IgD-negative memory B cell (primary cell): ENCODE data around the gene KCNMB2. TPM values are rescaled to one million over a fixed set of nuclear protein-coding genes. Genes with fewer than 3 reads are reported as not detected.
A peak's percentile ranks its signal among the peaks of the same experiment; 100 is the strongest.

Source experiments
- H3K27ac Mint-ChIP-seq, 3 donors: one replicate each; pipeline ENCODE4 v1.8.0; 2020 to 2022; ENCODE audit warnings: mild to moderate bottlenecking in 3 of 3, mixed read lengths in 3 of 3, moderate library complexity in 1 of 3
- H3K27me3 Mint-ChIP-seq: one replicate; pipeline ENCODE4 v1.8.0; 2021; ENCODE audit warnings: mixed read lengths
- H3K36me3 Mint-ChIP-seq: one replicate; pipeline ENCODE4 v1.8.0; 2020; ENCODE audit warnings: mild to moderate bottlenecking, mixed read lengths
- H3K4me1 Mint-ChIP-seq, 3 donors: one replicate each; pipeline ENCODE4 v1.8.0; 2020 to 2022; ENCODE audit warnings: mixed read lengths in 3 of 3, mild to moderate bottlenecking in 1 of 3
- H3K4me3 Mint-ChIP-seq, 4 donors: one replicate each; pipeline ENCODE4 v1.8.0; 2020 to 2022; ENCODE audit warnings: mild to moderate bottlenecking in 4 of 4, mixed read lengths in 4 of 4, moderate library complexity in 3 of 4
- H3K9me3 Mint-ChIP-seq, 3 donors: one replicate each; pipeline ENCODE4 v1.8.0; 2020 to 2021; ENCODE audit warnings: mixed read lengths in 3 of 3, mild to moderate bottlenecking in 1 of 3
- polyA plus RNA-seq: library from polyadenylated mRNA; unstranded; fragments of 300-500 nt; fragmentation: Illumina TruSeq; gene quantifications from one replicate; pipeline ENCODE4 v1.2.3, GENCODE V29; 2021

Gene KCNMB2
- polyA plus RNA-seq, 1 donor from 2014 or later, result not detected

DNA sequence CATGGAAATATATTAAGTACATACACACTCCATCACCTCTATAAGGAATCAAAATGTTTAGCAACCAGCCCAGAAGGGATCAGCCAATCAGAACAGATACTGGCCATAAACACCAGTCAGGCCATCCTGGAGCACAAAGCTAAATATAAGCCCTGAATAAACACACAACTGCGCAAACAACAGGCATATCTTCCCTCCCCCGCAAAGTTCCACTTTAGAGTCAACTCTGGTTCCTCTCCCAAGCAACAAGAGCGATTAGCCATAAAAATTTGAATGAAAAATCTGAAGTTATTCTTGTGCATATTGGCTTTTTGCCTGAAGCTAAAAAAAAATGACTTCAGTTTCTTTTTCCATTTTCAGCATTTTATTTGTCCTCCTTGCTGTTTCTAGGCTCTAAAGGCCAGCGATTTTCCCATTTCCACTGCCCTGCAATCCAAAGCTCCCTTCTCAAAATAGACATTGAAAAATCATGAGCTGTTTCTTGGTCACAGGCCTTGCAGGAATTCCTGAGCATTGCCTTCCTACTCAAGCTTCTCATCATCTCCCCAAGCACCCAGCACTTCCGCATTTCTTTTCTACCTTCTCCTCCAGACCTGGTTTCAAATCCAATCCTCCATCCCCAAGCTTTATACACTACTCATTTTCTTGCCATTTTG, 287.5 kb downstream of the KCNMB2 start:
- Mint-ChIP-seq H3K27me3 (no peaks in the 10 kb centered on the region), H3K27ac (no peak overlapping the region), H3K4me3 (peak overlapping the region in 1 of 4 donors; percentile 3), H3K4me1 (no peaks in the 10 kb centered on the region), H3K9me3 (no peaks in the 10 kb centered on the region), H3K36me3 (no peaks in the 10 kb centered on the region)

DNA sequence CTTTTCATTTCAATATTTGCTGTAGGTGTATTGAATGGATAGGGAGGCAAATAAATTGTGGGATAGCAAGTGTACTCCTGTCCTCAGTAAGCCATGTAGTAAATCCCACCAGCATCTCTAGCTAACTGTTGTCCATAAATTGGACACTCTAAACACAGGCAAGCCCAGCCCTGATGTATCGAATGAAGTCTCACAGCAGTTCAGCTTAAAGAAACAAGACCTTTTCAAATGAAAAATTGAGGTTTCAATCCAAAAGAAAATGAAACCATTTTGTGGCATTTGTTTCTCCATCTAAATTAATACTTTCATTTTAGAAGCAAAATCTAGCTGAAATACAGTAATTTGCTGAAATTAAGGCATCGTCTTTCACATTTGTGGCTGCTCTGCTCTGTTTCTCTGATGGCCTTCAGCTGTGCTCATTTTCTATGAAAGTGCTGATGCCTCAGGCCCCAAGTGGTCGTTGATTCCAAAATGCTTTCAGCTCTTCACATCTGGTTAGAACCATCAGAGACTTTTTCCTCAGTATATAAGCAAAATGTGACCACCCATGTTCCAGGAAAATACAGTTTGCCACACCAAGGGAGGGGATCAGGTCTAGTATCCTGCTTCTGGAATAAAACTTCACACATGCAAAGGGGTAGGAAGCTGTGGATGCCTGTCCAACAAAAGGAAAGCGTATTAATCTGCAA, 290.3 kb downstream of the KCNMB2 start:
- no peaks in the 10 kb centered on the region for H3K9me3 Mint-ChIP-seq
- no peaks in the 10 kb centered on the region for H3K27me3 Mint-ChIP-seq
- no peaks in the 10 kb centered on the region for H3K4me1 Mint-ChIP-seq
- no peak overlapping the region for H3K27ac Mint-ChIP-seq
- H3K4me3 Mint-ChIP-seq, result no peak overlapping the region
- no peaks in the 10 kb centered on the region for H3K36me3 Mint-ChIP-seq

DNA sequence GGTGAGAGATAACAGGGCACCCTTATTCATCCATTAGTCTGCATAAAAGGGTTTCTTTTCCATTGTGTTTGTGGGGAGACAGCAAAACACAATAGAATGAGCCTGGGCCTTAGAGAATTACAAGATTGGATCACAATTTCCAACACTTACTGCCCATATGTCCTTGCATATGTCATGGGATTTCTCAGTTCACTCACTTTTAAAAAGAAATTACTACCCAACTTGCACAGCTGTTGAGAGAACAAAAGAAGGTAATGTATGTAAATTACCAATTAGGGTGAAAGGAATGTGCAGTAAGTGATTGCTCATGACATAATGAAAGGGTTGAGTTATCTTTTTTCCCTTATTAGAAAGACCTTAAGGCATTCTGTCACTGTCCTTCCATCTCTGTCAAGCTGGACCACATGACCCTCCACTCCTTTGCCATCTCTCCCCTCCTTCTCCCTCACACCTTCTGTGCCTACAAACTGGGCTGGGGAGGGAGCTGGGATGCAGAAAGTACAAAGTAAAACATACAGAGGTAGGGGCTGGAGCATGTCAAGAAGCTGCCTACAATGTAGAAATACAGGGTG, 291.1 kb downstream of the KCNMB2 start:
- no peaks in the 10 kb centered on the region for H3K4me1 Mint-ChIP-seq
- H3K36me3 Mint-ChIP-seq, result no peaks in the 10 kb centered on the region
- H3K9me3 Mint-ChIP-seq, result no peaks in the 10 kb centered on the region
- no peak overlapping the region for H3K4me3 Mint-ChIP-seq
- H3K27me3 Mint-ChIP-seq, result no peaks in the 10 kb centered on the region
- no peak overlapping the region for H3K27ac Mint-ChIP-seq

DNA sequence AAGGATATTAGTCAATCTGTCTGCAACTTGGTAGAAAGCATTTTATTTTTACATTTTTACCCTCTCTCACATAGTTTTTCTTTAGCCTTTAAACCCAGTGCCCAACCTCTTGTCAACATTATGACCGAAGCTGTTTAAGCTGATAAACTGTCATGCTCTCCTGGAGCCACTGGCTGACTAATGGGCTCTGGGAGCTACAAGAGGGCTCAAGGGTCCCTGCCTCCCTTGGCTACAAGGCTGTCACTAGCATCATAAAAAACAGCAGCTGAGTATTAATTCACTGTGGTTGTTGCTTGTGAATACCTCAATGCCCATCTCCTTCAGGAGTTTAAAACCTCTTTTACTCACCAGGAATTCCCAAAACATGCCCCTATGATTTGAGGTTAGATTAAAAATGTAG, 297.5 kb downstream of the KCNMB2 start:
- Mint-ChIP-seq H3K27me3 (peaks cover 4% of the 10 kb centered on the region), H3K27ac (no peak overlapping the region), H3K36me3 (no peaks in the 10 kb centered on the region), H3K4me3 (no peak overlapping the region), H3K4me1 (no peaks in the 10 kb centered on the region), H3K9me3 (peaks cover 0 to 2% (median 0%) of the 10 kb centered on the region in 3 donors)

DNA sequence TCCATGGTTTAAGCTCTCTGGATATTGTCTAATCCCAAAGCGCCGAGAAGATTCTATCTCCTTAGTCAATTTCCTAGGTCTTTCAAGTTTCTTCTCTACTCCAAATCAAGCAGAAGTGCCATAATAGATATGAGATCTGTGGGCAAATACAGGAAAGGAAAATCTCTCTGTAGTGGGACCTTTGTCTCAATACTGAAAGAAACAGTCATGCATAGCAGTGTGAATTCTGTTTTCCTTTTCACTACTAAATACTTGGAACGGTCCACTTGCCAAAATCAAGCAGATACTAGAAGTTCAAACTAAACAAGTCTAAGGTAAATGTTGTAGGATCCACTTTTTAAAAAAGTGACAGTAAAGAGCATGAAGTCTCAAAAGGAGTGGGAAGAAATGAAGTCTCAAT, 298.8 kb downstream of the KCNMB2 start:
- peaks cover 4% of the 10 kb centered on the region for H3K27me3 Mint-ChIP-seq
- peaks cover 2% of the 10 kb centered on the region for H3K36me3 Mint-ChIP-seq
- H3K4me3 Mint-ChIP-seq, result no peak overlapping the region
- H3K27ac Mint-ChIP-seq, result no peak overlapping the region
- peaks cover 0 to 5% (median 2%) of the 10 kb centered on the region in 3 donors for H3K9me3 Mint-ChIP-seq
- no peaks in the 10 kb centered on the region for H3K4me1 Mint-ChIP-seq

DNA sequence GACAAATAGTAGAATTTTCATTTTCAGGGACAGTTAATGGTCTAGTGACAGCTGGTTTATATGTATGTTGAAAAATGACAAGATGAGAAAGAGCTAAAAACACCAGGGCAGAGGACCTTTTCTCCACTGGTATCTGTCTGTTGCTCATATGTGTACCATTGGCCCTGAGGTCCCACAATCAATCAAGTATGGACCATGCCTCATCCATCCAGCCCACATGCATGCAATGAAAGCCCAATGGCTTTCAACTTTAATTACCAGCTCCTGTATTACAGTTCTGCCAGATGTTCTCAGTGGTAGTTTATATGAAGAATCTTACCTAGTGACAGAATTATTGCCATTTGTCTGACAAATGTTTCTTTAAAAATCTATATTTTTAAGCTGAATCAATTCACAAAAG, 301.3 kb downstream of the KCNMB2 start:
- no peak overlapping the region for H3K27ac Mint-ChIP-seq
- peaks cover 4 to 11% (median 4%) of the 10 kb centered on the region in 3 donors for H3K9me3 Mint-ChIP-seq
- no peak overlapping the region for H3K4me3 Mint-ChIP-seq
- peaks cover 3% of the 10 kb centered on the region for H3K27me3 Mint-ChIP-seq
- peaks cover 2% of the 10 kb centered on the region for H3K36me3 Mint-ChIP-seq
- H3K4me1 Mint-ChIP-seq, result no peaks in the 10 kb centered on the region

DNA sequence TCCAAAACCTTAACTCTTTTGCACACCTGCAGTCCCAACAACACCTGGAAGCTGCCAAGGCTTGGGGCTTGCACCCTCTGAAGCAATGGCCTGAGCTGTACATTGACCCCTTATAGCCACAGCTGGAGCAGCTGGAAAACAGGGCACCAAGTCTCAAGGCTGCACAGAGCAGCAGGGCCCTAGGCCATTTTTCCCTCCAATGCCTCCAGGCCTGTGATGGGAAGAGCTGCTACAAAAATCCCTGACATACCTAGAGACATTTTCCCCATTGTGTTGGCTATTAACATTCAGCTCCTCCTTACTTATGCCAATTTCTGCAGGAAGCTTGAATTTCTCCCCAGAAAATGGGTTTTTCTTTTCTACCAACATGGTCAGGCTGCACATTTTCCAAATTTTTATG, 304.4 kb downstream of the KCNMB2 start:
- Mint-ChIP-seq H3K9me3 (peaks cover 4 to 11% (median 4%) of the 10 kb centered on the region in 3 donors), H3K4me1 (no peaks in the 10 kb centered on the region), H3K36me3 (peaks cover 2% of the 10 kb centered on the region), H3K27ac (no peak overlapping the region), H3K4me3 (no peak overlapping the region), H3K27me3 (no peaks in the 10 kb centered on the region)

DNA sequence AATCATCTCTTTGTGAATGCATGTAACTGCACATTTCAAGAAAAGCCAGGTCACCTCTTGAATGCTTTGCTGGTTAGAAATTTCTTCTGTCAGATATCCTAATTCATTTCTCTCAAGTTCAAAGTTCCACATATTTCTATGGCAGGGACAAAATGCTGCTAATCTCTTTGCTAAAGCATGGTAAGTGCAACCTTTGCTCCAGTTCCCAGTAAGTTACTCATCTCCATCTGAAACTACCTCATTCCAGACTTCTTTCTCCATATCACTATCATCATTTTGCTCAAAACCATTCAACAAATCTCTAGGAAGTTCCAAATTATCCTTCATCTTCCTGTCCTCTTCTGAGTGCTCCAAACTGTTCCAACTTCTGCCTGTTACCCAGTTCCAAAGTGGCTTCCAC, 304.8 kb downstream of the KCNMB2 start:
- H3K36me3 Mint-ChIP-seq, result peaks cover 2% of the 10 kb centered on the region
- H3K4me3 Mint-ChIP-seq, result no peak overlapping the region
- H3K27me3 Mint-ChIP-seq, result no peaks in the 10 kb centered on the region
- H3K9me3 Mint-ChIP-seq, result peaks cover 4 to 11% (median 4%) of the 10 kb centered on the region in 3 donors
- H3K27ac Mint-ChIP-seq, result no peak overlapping the region
- no peaks in the 10 kb centered on the region for H3K4me1 Mint-ChIP-seq

DNA sequence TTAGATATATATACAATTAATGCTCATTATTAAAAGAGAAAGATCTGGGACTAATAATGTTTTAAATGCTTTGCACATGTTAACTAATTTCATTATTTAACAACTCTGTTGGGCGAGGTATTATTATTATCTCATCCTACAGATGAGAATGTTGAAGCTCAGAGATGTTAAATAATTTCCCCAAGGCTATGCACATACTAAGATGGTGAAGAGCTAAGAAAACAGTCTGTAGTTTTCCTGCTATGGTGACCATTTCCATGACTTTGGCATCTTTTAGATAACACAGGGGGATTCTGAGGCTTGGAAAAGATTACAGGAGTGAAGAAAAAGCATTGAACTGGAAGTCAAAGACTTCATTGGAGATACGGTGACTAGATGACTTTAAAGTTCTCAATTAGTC, 308.7 kb downstream of the KCNMB2 start:
- Mint-ChIP-seq H3K27ac (no peak overlapping the region), H3K9me3 (peaks cover 2 to 7% (median 4%) of the 10 kb centered on the region in 3 donors), H3K27me3 (no peaks in the 10 kb centered on the region), H3K4me1 (no peaks in the 10 kb centered on the region), H3K4me3 (no peak overlapping the region), H3K36me3 (no peaks in the 10 kb centered on the region)

DNA sequence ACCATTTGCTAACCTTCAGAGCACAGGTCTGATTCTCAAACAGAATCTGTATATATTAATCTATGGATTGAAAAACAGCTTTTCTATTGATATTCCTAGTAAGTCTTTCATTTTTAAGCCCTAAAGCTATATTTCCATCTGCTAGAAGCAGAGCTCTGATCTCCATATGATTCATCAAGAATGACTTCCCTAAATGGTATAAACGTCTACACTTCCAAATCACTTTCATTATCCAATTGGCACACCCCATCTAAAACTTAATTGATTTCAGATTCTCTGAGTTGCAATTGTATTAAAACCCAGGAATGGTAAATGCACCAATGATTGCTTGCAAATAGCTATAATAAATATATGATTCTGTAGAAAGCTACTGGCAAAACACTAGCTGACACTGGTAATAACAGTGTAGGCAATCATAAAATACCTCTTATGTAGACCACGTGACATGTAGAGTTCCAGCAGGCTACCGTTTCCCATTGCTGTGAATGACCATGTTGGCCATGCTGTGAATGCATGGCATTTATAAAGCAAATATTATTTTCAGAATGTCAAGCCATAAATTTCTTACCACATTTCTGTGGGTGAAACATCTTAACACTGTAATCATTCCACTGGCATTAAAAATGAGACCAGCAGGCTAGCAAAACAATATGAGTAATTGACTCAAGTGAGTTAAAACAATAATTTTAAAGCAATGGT, 309.3 kb downstream of the KCNMB2 start:
- no peaks in the 10 kb centered on the region for H3K36me3 Mint-ChIP-seq
- H3K4me1 Mint-ChIP-seq, result no peaks in the 10 kb centered on the region

DNA sequence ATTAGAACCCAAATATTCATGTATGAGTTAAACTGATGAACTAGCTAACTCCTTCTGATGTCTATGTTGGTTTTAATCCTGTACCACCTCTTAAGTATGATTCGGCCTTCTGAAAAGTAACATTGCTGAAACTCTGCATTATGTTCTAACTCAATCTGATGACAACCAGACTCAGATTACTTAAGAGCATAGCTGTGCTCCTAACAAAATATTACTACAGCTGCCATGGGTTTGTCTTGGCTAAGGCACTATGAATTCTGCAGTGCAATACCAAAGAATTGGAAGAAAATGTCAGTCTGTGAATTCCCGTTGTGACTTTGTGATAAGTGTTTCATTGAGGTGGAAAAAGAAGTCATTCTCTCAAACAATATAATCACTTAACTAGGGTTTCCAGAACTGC, 311.0 kb downstream of the KCNMB2 start:
- Mint-ChIP-seq H3K36me3 (no peaks in the 10 kb centered on the region), H3K4me3 (no peak overlapping the region), H3K27me3 (no peaks in the 10 kb centered on the region), H3K4me1 (no peaks in the 10 kb centered on the region), H3K27ac (no peak overlapping the region), H3K9me3 (no peaks in the 10 kb centered on the region)

More for the DNA sequence above, 309.3 kb downstream of the KCNMB2 start:
- no peak overlapping the region for H3K27ac Mint-ChIP-seq
- peaks cover 2 to 6% (median 4%) of the 10 kb centered on the region in 3 donors for H3K9me3 Mint-ChIP-seq
- H3K4me3 Mint-ChIP-seq, result no peak overlapping the region
- no peaks in the 10 kb centered on the region for H3K27me3 Mint-ChIP-seq

DNA sequence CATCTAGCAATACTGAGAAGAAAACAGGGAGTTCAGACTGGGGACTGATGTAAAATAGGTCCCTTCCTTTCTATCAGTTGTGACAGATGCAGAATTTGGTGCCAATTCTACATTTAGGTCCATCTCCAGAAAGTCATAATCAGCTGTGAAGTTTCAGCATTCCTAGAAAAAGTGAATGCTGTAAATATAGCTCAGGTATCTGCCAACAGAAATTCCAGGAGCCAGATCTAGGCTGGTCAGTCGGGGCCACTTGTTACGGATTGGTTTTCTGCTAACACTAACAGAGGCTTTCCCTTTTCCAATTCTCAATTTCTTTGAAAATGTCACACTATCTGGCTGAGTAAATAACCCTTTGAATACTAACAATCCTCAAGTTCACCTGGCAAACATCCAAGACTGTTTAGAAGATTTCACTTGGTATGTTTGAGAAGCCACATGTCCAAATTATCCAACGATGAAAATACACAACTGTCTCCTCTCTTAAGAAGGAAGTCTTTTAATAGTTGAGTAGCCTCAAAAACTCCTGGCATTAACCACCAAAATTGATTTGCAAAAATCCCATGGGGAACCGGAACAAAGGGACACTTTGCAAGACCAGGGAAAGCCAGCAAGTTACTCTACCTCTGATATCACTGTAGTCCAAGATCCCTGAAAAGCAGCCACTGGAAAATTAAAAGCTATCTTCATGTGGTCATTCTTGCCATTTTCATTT, 313.1 kb downstream of the KCNMB2 start:
- H3K9me3 Mint-ChIP-seq, result no peaks in the 10 kb centered on the region
- no peaks in the 10 kb centered on the region for H3K36me3 Mint-ChIP-seq
- H3K27me3 Mint-ChIP-seq, result no peaks in the 10 kb centered on the region
- no peak overlapping the region for H3K27ac Mint-ChIP-seq
- H3K4me3 Mint-ChIP-seq, result no peak overlapping the region
- H3K4me1 Mint-ChIP-seq, result no peaks in the 10 kb centered on the region

DNA sequence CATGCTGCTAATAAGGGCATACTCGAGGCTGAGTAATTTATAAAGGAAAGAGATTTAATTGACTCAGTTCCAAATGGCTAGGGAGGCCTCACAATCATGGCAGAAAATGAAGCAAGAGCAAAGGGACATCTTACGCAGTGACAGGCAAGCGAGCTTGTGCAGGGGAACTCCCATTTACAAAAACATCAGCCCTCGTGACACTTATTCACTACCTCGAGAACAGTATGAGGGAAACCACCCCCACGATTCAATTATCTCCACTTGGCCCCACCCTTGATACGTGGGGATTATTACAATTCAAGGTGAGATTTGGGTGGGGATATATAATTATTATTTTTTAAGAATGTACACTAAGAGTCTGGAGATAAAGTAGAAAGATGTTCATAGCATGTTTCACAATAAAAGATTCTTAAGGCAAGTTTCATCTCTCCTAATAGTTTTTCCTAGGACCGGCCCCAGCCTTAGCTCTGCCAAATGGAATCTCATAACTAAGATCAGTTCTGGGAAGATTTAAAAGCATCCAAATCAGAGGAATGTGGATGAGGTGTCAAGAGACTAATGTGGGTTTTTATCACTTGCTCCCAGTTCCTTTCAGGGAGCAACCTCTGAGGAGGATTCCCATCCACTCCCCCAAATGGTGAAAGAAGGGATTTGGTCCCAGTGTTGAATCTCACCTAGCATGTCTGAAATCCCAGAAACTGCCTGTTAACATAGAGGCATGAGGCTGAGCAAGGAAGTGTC, 314.4 kb downstream of the KCNMB2 start:
- H3K4me3 Mint-ChIP-seq, result no peak overlapping the region
- H3K27me3 Mint-ChIP-seq, result no peaks in the 10 kb centered on the region
- H3K27ac Mint-ChIP-seq, result peak overlapping the region in 1 of 3 donors; percentile 57
- H3K4me1 Mint-ChIP-seq, result no peaks in the 10 kb centered on the region
- no peaks in the 10 kb centered on the region for H3K9me3 Mint-ChIP-seq
- no peaks in the 10 kb centered on the region for H3K36me3 Mint-ChIP-seq

DNA sequence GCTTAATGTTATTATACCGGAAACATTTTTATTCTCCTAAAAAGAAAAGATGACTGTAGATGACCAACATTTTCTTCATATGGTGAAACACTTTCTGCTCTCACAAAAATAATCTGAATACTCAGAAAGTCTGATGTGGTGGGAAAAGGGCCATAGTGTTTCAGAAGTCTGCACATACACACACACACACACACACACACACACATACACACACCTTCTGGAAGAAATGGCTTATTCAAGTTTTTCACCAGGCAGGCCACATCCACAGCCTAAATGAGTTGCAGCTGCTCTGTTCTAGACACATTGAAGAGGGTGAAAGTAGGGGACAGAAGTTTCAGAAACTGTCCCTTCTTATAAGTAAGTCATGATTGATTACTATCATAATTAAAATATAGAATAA, 315.3 kb downstream of the KCNMB2 start:
- Mint-ChIP-seq H3K4me3 (no peak overlapping the region), H3K27ac (no peak overlapping the region), H3K4me1 (no peaks in the 10 kb centered on the region), H3K27me3 (no peaks in the 10 kb centered on the region), H3K36me3 (no peaks in the 10 kb centered on the region), H3K9me3 (no peaks in the 10 kb centered on the region)
